PC-9 (cell line): ENCODE results near the gene TACC3. TPM values are rescaled to one million over a fixed set of nuclear protein-coding genes. Genes with fewer than 3 reads are reported as not detected.
A peak's percentile ranks its signal among the peaks of the same experiment; 100 is the strongest.

Source experiments
- Bru-seq: library from RNA; stranded (reverse); fragments of 400-500 nt; gene quantifications from one replicate; lab custom pipeline; 2021; lab: Mats Ljungman, UMichigan
- BruChase-seq, 2 experiments: library from RNA; stranded (reverse); fragments of 400-500 nt; gene quantifications; one replicate each; lab custom pipeline; 2021; lab: Mats Ljungman, UMichigan
- BruUV-seq: library from RNA; stranded (reverse); fragments of 400-500 nt; replicated peaks from 2 replicates; lab custom pipeline; 2021; lab: Mats Ljungman, UMichigan
- CTCF ChIA-PET: fragments of 300-600 bp; sonication (Branson Sonifier 250); formaldehyde crosslinking; loops from one replicate; lab custom pipeline; 2022; ENCODE audit warnings: antibody characterized with exemption; lab: Charles Lee
- POLR2A ChIA-PET: fragments of 300-600 bp; sonication (Branson Sonifier 250); formaldehyde crosslinking; loops from one replicate; lab custom pipeline; 2022; ENCODE audit warnings: antibody characterized with exemption; ENCODE audit not compliant: unreplicated experiment; lab: Charles Lee
- DNase-seq, 2 experiments: peaks; one replicate each; pipeline versions ENCODE4 v3.0.0 to v3.0.0-alpha.2; 2015 to 2022; ENCODE audit warnings: mixed read lengths in 1 of 2
- H2AFZ ChIP-seq: fragments of 200-600 bp; sonication (generic); 2 replicates; pipeline ENCODE4 v1.8.1; 2017; ENCODE audit warnings: antibody characterized with exemption
- H3F3A ChIP-seq: fragments of 200-600 bp; sonication (generic); 2 replicates; pipeline ENCODE4 v1.8.1; 2017; ENCODE audit warnings: antibody characterized with exemption, mild to moderate bottlenecking, low read depth; ENCODE audit not compliant: insufficient read depth
- H3K27ac ChIP-seq: fragments of 200-600 bp; sonication (generic); 2 replicates; pipeline ENCODE4 v1.6.1; 2016; ENCODE audit warnings: mixed run types
- H3K27me3 ChIP-seq: fragments of 200-600 bp; sonication (generic); 2 replicates; pipeline ENCODE4 v1.6.1; 2016; ENCODE audit warnings: low read depth, mixed run types; ENCODE audit not compliant: insufficient read depth
- H3K36me3 ChIP-seq: fragments of 200-600 bp; sonication (generic); 2 replicates; pipeline ENCODE4 v1.6.1; 2016; ENCODE audit warnings: low read depth, mixed run types
- H3K4me1 ChIP-seq: fragments of 200-600 bp; sonication (generic); replicated peaks from 2 replicates; pipeline ENCODE4 v1.6.1; 2016; ENCODE audit warnings: mixed run types; ENCODE audit not compliant: insufficient read depth
- H3K4me2 ChIP-seq: fragments of 200-600 bp; sonication (generic); 2 replicates; pipeline ENCODE4 v1.6.1; 2017; ENCODE audit warnings: mixed run types
- H3K4me3 ChIP-seq: fragments of 200-600 bp; sonication (generic); 2 replicates; pipeline ENCODE4 v1.6.1; 2016; ENCODE audit warnings: mixed run types
- H3K79me2 ChIP-seq: fragments of 200-600 bp; sonication (generic); 2 replicates; pipeline ENCODE4 v1.6.1; 2017; ENCODE audit warnings: low read depth, mixed run types
- H3K9me2 ChIP-seq: fragments of 200-600 bp; sonication (generic); 2 replicates; pipeline ENCODE4 v1.8.1; 2017; ENCODE audit warnings: mild to moderate bottlenecking; ENCODE audit not compliant: insufficient read depth
- H3K9me3 ChIP-seq: fragments of 200-600 bp; sonication (generic); 2 replicates; pipeline ENCODE4 v1.8.1; 2016; ENCODE audit warnings: low read depth; ENCODE audit not compliant: insufficient read depth
- H4K20me1 ChIP-seq: fragments of 200-600 bp; sonication (generic); 2 replicates; pipeline ENCODE4 v1.8.1; 2017; ENCODE audit not compliant: insufficient read depth
- EZH2 ChIP-seq: fragments of 200-600 bp; sonication (generic); IDR thresholded peaks from 2 replicates; pipeline ENCODE4 v1.8.0; 2017; ENCODE audit warnings: antibody characterized with exemption, low read depth
- intact Hi-C: fragments of 100-400 bp; cut with micrococcal nuclease; formaldehyde crosslinking; loops from one replicate; pipeline ENCODE4 v1.10.0; 2022; ENCODE audit not compliant: unreplicated experiment
- long read RNA-seq: library from polyadenylated mRNA; stranded (forward); transcript quantifications from one replicate; pipeline ENCODE4 v2.0.0, GENCODE V29; 2022
- total RNA-seq: library from RNA; stranded (reverse); gene quantifications from 2 replicates; pipeline ENCODE4 v1.2.3, GENCODE V29; 2021
- TF ChIP-seq, protein P1 (sequence below): fragments of 200-600 bp; sonication (generic); conservative IDR thresholded peaks from 2 replicates; pipeline ENCODE4 v1.6.1; 2017; ENCODE audit warnings: mixed run types, antibody characterized with exemption, mild to moderate bottlenecking, moderate library complexity

Gene TACC3
- total RNA-seq (134 TPM in 2 replicates), Bru-seq, nascent RNA (percentile 84 among the genes with signal in this experiment), BruChase-seq, experiment 1, labeled RNA remaining after a 2-hour chase (percentile 82 among the genes with signal in this experiment), BruChase-seq, experiment 2, labeled RNA remaining after a 6-hour chase (percentile 88 among the genes with signal in this experiment)
- long read RNA-seq, transcript TACC3-201 (16 exons, 2,781 nt) = major isoform, 84 of 138 reads
- long read RNA-seq, partial matches to known transcripts = 36 of 138 reads
- long read RNA-seq, other reads (novel, unspliced or antisense) = 18 of 138 reads

DNA sequence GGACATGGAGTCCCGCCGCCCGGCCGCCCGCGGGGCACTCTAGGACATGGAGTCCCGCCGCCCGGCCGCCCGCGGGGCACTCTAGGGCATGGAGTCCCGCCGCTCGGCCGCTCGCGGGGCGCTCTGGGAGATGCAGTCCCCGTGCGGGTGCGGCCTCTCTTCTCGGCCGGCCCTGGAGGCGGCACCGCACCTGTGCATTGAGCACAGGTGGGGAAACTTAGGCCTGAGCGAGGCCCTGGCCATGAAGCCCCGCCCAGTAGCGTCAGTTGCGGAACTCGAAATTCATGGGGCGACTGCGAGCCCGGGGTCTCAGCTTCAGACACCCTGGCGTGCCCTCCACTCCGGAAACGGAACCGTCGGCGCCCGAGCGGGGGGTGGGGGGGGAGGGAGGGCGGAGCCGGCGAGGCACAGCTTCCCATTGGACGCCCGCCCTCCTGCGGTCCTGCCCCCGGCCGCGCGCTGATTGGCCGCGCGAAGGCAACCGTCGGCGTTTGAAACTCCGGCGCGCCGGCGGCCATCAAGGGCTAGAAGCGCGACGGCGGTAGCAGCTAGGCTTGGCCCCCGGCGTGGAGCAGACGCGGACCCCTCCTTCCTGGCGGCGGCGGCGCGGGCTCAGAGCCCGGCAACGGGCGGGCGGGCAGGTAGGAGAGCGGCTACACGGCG is at the start of gene TACC3, which contains the start of gene TMEM129:
TSS of gene TACC3 (plus strand) at position 519 of the 663 bp plus-strand sequence. CDS start 1,901 bp downstream, outside the sequence.
TSS of gene TMEM129 (minus strand) at position 321 of the 663 bp plus-strand sequence. CDS start 486 bp downstream, outside the sequence.
- ChIA-PET POLR2A (interaction anchor here (0.6 to 0.7 kb wide), 3 partner anchors 28 to 669 kb away, joined by 4 read pairs; no protein-coding TSS in a partner anchor), CTCF (no interaction called here)
- TF ChIP-seq, protein P1, sequence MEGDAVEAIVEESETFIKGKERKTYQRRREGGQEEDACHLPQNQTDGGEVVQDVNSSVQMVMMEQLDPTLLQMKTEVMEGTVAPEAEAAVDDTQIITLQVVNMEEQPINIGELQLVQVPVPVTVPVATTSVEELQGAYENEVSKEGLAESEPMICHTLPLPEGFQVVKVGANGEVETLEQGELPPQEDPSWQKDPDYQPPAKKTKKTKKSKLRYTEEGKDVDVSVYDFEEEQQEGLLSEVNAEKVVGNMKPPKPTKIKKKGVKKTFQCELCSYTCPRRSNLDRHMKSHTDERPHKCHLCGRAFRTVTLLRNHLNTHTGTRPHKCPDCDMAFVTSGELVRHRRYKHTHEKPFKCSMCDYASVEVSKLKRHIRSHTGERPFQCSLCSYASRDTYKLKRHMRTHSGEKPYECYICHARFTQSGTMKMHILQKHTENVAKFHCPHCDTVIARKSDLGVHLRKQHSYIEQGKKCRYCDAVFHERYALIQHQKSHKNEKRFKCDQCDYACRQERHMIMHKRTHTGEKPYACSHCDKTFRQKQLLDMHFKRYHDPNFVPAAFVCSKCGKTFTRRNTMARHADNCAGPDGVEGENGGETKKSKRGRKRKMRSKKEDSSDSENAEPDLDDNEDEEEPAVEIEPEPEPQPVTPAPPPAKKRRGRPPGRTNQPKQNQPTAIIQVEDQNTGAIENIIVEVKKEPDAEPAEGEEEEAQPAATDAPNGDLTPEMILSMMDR = no peak
- no peak for TF ChIP-seq EZH2
- Histone ChIP-seq H3K9me3 (no peaks in the 10 kb centered on the region), H3K4me1 (peaks cover 33% of the 10 kb centered on the region), H4K20me1 (peaks cover 19% of the 10 kb centered on the region; the same call in 1 of the 2 replicates), H3F3A (peaks cover 33% of the 10 kb centered on the region; the same call in 1 of the 2 replicates), H3K79me2 (peaks cover 86% of the 10 kb centered on the region), H2AFZ (peak within 1 kb of the TSS; percentile 74), H3K4me2 (peak within 1 kb of the TSS; percentile 95), H3K4me3 (peak within 1 kb of the TSS; percentile 93), H3K27ac (peak within 1 kb of the TSS; percentile 48), H3K9me2 (no peaks in the 10 kb centered on the region), H3K36me3 (0 out of 2 replicates have a peak, but pooled peaks cover 9% of the 10 kb centered on the region), H3K27me3 (no peaks in the 10 kb centered on the region)
- intact Hi-C loops = loop anchor here (10.0 kb wide), 2 partner anchors 174 to 376 kb away; partner anchors contain the start of gene UVSSA
- BruUV-seq = no TSS peak
- DNase-seq = peak; percentile 95 to 97

DNA sequence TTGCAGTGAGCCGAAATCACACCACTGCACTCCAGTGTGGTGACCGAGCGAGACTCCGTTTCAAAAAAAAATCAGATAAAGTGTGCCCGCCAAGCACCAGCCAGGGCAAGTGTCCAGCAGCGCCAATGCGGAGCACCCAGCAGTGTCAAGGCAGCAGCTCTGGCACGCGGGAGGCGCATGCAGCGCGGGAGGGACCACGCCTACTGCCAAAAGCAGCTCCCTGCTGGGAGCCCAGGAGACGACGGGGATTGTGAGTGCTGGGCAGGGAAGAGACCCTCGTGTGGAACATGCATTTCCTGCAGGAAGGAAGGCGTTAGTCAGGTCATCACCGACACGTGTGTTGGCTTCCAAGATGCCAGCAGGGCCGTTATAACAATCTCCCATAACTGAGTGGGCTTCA is 47.6 kb upstream of the TACC3 start:
- POLR2A ChIA-PET = no interaction called here
- no peak overlapping the region for H3K27ac ChIP-seq

DNA sequence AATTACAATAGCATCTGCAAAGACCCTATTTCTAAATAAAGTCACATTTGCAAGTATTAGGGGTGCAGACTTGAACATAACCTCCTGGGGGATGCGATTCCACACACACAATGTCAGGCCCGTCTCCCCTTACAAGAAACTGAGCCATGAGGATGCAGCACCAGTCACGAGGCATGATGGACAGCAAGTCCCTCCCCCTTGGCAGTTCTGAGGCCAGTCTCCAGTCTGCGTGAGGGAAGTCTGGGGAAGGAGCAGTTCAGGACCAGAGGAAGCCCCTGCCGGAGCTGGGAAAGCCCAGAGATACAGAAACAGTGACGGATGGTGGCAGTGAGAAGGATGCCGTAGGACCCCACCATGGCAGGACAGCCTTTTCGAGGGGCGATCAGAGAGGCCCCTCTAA is 46.6 kb upstream of the TACC3 start:
- no peak overlapping the region for H3K4me2 ChIP-seq
- no peak overlapping the region for H3K27ac ChIP-seq
- CTCF ChIA-PET = no interaction called here
- no peaks in the 10 kb centered on the region for H3K36me3 ChIP-seq
- intact Hi-C loops = no loop called here
- H2AFZ ChIP-seq = no peak overlapping the region
- TF ChIP-seq, protein P1 = no peak
- TF ChIP-seq EZH2 = no peak
- no peaks in the 10 kb centered on the region for H4K20me1 ChIP-seq
- H3K79me2 ChIP-seq = no peaks in the 10 kb centered on the region
- H3K9me3 ChIP-seq = no peaks in the 10 kb centered on the region
- H3K27me3 ChIP-seq = peaks cover 6% of the 10 kb centered on the region; the same call in 1 of the 2 replicates
- POLR2A ChIA-PET = no interaction called here
- DNase-seq = no peak
- H3K9me2 ChIP-seq = no peaks in the 10 kb centered on the region
- no peaks in the 10 kb centered on the region for H3F3A ChIP-seq
- H3K4me1 ChIP-seq = no peaks in the 10 kb centered on the region
- H3K4me3 ChIP-seq = no peak overlapping the region
- BruUV-seq = no TSS peak

More for the DNA sequence above, 47.6 kb upstream of the TACC3 start:
- no peaks in the 10 kb centered on the region for H3K9me3 ChIP-seq
- no peaks in the 10 kb centered on the region for H3K79me2 ChIP-seq
- CTCF ChIA-PET = no interaction called here
- DNase-seq = no peak
- BruUV-seq = no TSS peak
- H3K4me2 ChIP-seq = no peak overlapping the region
- no peak overlapping the region for H2AFZ ChIP-seq
- intact Hi-C loops = no loop called here
- no peaks in the 10 kb centered on the region for H3K9me2 ChIP-seq
- H3K27me3 ChIP-seq = peaks cover 6% of the 10 kb centered on the region; the same call in 1 of the 2 replicates
- H4K20me1 ChIP-seq = no peaks in the 10 kb centered on the region
- H3K4me3 ChIP-seq = no peak overlapping the region
- TF ChIP-seq, protein P1 = no peak
- no peak for TF ChIP-seq EZH2
- H3K4me1 ChIP-seq = no peaks in the 10 kb centered on the region
- no peaks in the 10 kb centered on the region for H3F3A ChIP-seq
- H3K36me3 ChIP-seq = no peaks in the 10 kb centered on the region
